Measurements from ENCODE around the gene NR6A1.

The NR6A1 gene

GRCh38 chr9:124684169-124684568, 86.9 kb downstream of the NR6A1 start:
- DNase-seq, result no peak

GRCh38 chr9:124683043-124683442, 88.1 kb downstream of the NR6A1 start:
- no peak for DNase-seq

DNA sequence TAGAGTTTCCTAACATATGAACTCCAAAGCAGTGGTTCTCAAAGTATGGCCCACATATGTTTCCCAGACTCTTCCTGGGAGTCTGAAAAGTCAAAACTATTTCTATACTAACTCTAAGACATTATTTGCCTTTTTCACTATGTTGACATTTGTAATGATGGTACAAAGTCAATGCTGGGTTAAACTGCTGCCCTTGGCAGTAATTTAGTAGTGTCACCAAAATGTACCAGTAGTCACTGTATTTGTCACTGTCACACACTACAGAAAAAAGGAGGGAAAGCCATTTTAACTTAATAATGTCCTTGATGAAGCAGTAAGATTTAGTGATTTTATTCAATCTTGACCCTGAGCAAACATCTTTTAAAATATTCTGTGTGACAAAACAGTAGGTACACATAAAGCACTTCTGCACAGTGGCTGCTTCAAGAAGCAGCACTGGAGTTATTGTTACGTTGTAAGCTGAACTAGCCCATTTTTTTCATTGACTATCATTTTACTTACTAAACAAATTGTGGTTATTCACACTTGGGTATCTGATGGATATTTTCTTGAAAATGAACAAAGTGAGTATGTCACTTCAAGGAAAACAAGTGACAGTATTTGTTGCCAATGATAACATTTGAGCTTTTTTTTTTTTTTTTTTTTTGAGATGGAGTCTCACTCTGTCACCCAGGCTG, 90.3 kb downstream of the NR6A1 start:
- no peak for DNase-seq

- no peak for DNase-seq
Measured at GRCh38 chr9:124680049-124680448, 91.1 kb downstream of the NR6A1 start.

DNA sequence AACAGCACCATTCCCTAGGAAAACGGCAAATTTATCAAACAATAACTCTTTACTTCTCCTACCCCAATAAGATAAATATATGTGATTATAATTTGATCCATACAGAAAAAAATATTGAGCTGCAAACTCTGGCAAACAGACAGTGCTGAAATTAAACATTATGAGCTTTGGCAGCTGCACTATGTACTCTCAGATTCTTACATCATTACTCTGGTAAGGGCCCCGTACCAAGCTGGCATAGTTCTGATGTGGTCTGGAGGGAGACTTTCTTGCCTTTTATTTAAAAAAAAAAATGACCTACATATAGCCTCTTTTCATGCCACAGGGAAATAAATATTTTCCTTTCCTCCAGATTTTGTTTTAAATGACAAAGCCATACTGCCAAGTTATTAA, 95.0 kb downstream of the NR6A1 start:
- no peak for DNase-seq

GRCh38 chr9:124675261-124676158, 95.6 kb downstream of the NR6A1 start:
- peak in 1 of 2 experiments; percentile 23 for DNase-seq

GRCh38 chr9:124674651-124675050, 96.5 kb downstream of the NR6A1 start:
- DNase-seq, result no peak

DNA sequence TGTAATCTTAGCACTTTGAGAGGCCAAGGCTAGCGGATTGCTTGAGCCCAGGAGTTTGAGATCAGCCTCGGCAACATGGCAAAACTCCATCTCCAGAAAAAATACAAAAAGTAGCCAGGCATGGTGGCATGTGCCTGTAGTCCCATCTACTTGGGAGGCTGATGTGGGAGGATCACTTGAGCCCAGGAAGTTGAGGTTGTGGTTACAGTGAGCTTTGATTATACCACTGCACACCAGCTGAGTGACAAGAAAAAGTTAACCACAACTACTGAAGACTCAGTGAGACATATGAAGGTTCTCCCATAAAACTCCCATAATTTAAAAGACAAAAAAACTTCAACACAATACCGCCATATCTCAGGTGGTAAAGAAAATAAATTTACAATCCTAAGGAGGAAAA, 98.0 kb downstream of the NR6A1 start:
- DNase-seq, result no peak

DNA sequence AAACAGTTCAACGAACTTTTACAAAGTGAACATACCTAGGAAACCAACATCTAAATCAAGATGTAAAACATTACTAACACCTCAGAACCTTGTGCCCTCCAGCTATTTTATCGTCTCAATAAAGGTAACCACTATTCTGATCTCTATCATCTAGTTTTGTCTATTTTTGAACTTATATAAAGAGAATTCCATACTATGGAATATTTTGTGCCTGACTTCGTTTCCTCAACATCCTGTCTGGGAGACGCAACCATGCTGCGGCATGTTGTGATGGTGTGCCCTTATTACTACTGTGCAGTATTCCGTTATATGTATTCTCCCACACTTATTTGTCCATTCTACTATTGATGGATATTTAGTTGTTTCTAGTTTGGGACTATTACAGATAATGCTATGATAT, 99.2 kb downstream of the NR6A1 start:
- DNase-seq, result no peak

GRCh38 chr9:124666642-124667041, 104.5 kb downstream of the NR6A1 start:
- no peak for DNase-seq

- no peak for DNase-seq
Measured at GRCh38 chr9:124665391-124666058, 105.6 kb downstream of the NR6A1 start.

DNA sequence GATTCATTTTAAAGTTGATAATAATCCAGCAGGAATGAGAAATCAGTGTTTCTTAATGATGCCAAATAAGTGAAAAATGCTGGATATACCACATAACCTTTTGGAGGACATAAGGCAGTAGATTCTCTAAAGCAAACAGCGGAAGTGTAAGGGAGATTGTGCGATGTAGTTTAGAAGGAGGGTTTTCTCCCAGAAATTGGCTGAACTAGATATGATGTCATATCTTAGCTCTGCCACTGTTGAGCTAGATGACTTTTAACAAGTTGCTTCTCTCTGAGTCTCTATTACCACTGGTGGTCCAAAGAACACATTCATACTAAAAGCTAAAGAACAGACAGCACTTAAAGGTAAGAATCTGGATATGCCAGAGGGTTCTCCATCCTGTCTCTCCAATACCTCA, 107.0 kb downstream of the NR6A1 start:
- no peak for DNase-seq

DNA sequence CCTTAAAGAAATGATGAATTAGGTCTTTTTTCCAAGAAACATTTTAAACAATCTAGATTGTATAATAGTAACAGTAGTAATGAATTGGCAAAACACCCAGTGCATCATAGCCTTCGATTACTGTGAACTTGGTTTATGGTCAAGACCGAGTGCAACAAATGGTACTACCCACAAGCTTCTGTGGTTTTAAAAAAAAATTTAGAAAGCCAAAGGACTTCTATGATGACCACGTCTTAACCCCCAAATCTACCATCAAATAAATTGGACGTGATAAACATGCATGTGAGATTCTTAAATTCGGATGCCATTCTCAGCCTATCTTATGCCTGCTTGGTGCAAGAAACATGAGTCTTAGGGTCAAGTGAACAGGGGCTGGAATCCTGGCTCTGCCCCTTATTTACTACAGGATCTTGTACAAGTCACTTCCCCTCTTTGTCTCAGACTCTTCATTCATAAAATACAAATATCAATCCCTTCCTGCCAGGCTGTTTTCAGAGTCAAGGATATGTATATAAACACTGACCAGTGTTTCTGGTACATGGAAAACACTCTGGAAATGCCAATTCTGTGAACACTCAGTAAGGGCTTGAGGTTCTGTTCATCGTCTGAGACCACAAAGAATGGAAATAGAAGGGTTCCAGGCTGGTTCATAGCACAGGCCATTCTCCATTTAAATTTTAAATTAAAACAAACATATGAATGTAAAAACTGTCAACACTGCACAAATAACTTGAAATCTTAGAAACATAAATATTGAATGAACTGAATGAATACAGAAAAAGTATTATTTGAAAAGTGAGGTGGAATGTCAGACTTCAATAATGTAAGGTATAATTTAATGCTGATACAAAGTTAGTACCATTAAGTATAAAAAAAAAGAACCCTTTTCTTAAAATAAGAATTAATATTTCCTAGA, 107.8 kb downstream of the NR6A1 start:
- DNase-seq, result no peak

DNA sequence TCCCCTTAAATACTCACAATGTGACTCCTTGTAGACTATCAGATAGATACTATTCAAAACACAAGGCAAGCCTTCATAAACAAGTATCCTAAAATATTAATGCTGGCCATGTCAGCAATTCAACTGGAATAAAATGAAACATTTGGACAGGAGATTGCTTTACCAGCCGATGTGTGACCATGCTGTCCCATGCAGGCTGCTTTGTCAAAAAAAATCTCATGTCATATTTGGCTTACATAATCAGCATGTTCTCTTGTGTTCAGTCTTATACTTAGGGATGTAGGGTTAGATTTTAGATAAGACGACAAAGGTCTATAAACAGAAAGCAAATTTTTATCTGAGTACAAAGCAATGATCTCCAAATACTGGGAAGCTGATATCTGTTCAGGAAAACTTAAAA, 108.5 kb downstream of the NR6A1 start:
- no peak for DNase-seq

DNA sequence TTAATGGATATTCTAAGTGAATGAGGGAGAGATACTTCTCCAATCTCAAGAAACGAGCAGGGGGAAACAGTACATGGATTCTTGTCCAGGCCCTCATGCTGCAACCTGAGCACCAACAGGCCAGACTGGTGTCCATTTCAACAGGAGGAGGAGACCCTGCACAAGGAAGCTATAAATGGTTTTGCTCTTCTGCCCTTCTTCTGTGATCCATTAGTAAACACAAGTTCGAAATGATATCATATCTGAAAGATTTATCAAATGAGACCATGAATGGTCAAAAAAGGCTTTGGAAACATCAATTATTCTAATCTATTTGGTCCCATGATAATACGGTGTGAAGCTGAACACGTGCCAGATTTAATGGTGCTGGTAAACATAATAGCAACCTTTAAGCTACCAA, 109.8 kb downstream of the NR6A1 start:
- peak in 1 of 2 experiments; percentile 4 for DNase-seq

GRCh38 chr9:124660341-124660801, 110.7 kb downstream of the NR6A1 start:
- peak; percentile 48 to 60 for DNase-seq

GRCh38 chr9:124659099-124659659, 111.9 kb downstream of the NR6A1 start:
- DNase-seq, result peak; percentile 85 to 93

DNA sequence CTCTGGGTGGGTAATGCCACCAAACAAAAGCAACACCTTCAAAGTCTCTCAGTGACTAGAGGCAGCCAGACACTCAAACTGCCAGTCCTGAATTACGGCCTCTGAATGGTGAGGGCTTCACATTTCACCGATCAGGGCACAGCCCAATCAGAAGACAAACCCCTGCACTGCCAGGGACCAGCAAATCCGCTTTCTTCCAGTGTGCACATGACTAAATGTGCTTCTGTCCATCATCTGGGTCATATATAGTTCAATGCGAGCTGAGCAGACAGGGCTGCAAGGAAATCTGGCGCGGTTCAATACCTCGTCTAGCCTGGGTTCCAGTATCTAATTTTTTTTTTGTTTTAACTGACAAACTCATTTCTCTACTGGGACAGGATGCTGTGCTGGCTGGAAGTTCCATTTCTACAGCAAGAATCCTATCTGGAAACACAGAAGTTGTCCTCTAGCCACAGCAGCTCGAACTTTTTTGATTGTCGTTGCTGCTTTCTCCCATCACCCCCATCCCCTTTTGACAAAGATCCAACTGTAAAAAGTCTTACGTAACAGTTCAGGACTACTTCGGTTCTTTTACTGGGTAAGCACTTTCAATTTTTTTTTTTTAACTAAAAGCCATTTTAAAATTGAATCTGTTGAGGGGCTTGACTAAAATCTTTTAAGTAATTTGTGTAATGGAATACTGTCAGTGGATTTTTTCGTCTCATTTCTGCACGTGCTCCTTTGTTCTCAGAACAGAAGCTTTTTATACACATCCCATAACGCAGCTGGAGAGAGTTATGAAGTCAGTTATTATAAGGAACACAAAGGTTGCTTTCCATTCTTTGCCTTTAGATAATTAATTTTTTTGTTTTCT, 112.7 kb downstream of the NR6A1 start:
- peak; percentile 91 for DNase-seq

DNA sequence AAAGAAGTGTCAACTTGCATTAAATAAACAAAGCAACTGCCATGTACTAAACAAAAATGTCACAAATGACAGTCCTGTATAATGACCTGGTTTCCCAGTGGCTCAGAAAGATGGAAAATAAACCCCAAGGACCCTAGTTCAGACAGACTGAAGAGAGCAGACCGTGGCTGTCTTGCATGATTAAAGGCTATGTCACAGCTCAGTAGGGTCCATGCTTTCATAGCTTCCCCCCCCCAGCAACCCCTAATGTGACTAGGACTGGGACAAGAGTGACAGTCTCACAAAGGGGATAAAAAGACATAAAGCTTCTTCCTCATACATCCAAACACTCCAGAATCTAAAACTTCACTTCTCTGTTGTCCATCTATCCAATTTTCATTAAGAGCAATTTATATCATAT, 113.6 kb downstream of the NR6A1 start:
- no peak for DNase-seq

DNA sequence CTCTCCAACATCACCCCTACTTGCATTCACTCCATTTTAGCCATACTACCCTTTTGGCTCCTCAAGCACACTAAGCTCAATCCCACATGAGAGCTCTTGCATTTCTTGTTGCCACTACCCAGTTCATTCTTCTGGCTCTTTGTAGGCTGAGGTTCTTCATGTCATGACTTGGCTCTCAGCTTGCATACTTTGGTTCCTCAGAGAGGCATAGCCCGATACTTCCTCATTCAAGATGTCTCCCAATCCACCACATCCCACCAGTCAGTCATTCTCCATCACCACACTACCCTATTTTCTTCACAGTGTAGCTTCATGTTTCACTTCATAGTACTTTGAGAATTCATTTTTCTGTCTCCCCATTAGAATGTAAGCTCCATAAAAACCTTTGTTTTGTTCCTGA, 116.7 kb downstream of the NR6A1 start:
- DNase-seq, result peak; percentile 20 to 39

All from AML-193 (cell line).